ENCODE results near the gene NEBL.

The NEBL gene

DNA sequence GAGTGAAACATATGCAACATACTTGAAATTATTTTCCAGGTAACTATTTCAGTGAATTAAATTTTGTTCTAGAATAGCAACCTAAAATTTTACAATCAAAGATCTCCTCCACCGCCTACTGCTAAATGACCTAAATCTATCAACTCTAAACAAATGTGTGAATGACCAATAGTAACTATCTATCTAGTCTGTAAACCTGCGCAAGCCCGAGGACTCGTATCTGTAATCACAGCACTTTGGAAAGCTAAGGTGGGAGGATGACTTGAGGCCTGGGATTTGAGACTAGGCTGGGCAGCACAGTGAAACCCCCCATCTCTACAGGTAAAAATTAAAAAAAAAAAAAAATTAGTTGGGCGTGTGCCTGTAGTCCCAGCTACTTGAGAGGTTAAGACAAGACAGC is 83.0 kb downstream of the NEBL start:
- Histone ChIP-seq H3K4me1 (ENCODE audit: insufficient read depth, low read length) (no peaks in the 10 kb centered on the region), H3K27ac (ENCODE audit: low read depth, low read length) (no peak overlapping the region), H3K36me3 (ENCODE audit: insufficient read depth, low read length) (no peaks in the 10 kb centered on the region), H3K9ac (ENCODE audit: low read length) (no peak overlapping the region), H3K4me3 (ENCODE audit: low read depth in 1 of 2, low read length in 2 of 2) (no peak overlapping the region), H3K27me3 (ENCODE audit: control insufficient read depth in 1 of 2, insufficient read depth in 2 of 2, low read length in 2 of 2) (no peaks in the 10 kb centered on the region), H3K9me3 (ENCODE audit: low read length) (no peaks in the 10 kb centered on the region)

DNA sequence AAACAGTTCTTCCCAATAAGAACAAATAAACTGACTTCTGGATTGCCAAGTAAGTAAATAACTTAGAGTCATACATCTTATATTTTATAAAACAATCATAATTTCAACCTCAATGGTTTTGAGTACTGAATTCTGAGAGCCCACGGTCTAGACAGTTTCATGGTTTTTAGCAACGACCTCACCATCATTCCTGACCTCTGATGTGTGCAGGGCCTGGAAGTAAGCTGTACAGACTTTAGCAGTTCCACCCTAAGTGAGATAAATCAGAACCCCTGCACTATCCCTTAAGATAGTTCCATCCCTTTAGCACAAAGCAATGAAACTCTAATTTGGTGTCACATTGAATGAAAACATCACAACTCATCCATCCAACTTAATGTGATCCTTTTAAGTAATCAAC is 86.0 kb downstream of the NEBL start:
- H3K27ac ChIP-seq (ENCODE audit: low read depth, low read length), result no peak overlapping the region
- H3K4me3 ChIP-seq (ENCODE audit: low read depth in 1 of 2, low read length in 2 of 2), result no peak overlapping the region
- H3K36me3 ChIP-seq (ENCODE audit: insufficient read depth, low read length), result no peaks in the 10 kb centered on the region
- H3K4me1 ChIP-seq (ENCODE audit: insufficient read depth, low read length), result no peaks in the 10 kb centered on the region
- H3K9me3 ChIP-seq (ENCODE audit: low read length), result no peaks in the 10 kb centered on the region
- no peak overlapping the region for H3K9ac ChIP-seq (ENCODE audit: low read length)
- no peaks in the 10 kb centered on the region for H3K27me3 ChIP-seq (ENCODE audit: control insufficient read depth in 1 of 2, insufficient read depth in 2 of 2, low read length in 2 of 2)

DNA sequence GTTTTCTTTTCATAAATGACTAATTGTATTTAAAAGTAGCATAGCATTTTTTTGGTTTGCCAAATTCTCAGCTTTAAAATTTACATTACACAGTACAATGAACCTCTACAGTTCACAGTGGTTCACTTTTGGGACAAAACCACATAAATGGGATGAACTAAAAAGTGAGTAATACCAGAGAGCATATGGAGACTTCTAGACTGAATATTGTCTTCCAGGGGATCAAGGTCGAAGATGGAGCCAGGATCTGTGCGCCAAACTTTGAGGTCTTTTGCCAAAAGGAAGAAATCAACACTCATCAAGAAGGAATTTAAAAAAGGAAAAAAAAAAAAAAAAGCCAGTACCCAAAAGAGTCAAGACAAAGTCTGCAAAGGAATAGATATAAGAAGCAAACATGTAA is 87.5 kb downstream of the NEBL start:
- H3K27ac ChIP-seq (ENCODE audit: low read depth, low read length), result no peak overlapping the region
- no peak overlapping the region for H3K4me3 ChIP-seq (ENCODE audit: low read depth in 1 of 2, low read length in 2 of 2)
- no peaks in the 10 kb centered on the region for H3K27me3 ChIP-seq (ENCODE audit: control insufficient read depth in 1 of 2, insufficient read depth in 2 of 2, low read length in 2 of 2)
- H3K9ac ChIP-seq (ENCODE audit: low read length), result no peak overlapping the region
- no peaks in the 10 kb centered on the region for H3K36me3 ChIP-seq (ENCODE audit: insufficient read depth, low read length)
- H3K9me3 ChIP-seq (ENCODE audit: low read length), result no peaks in the 10 kb centered on the region
- H3K4me1 ChIP-seq (ENCODE audit: insufficient read depth, low read length), result no peaks in the 10 kb centered on the region

- H3K27me3 ChIP-seq (ENCODE audit: control insufficient read depth in 1 of 2, insufficient read depth in 2 of 2, low read length in 2 of 2), result no peaks in the 10 kb centered on the region
- H3K4me1 ChIP-seq (ENCODE audit: insufficient read depth, low read length), result no peaks in the 10 kb centered on the region
- no peak overlapping the region for H3K4me3 ChIP-seq (ENCODE audit: low read depth in 1 of 2, low read length in 2 of 2)
- no peak overlapping the region for H3K27ac ChIP-seq (ENCODE audit: low read depth, low read length)
- H3K9ac ChIP-seq (ENCODE audit: low read length), result no peak overlapping the region
- H3K36me3 ChIP-seq (ENCODE audit: insufficient read depth, low read length), result no peaks in the 10 kb centered on the region
- no peaks in the 10 kb centered on the region for H3K9me3 ChIP-seq (ENCODE audit: low read length)
These were observed 90.6 kb downstream of the NEBL start for GRCh38 chr10:20806487-20806886.

GRCh38 chr10:20797290-20797689 is 99.8 kb downstream of the NEBL start:
- no peaks in the 10 kb centered on the region for H3K4me1 ChIP-seq (ENCODE audit: insufficient read depth, low read length)
- H3K27me3 ChIP-seq (ENCODE audit: control insufficient read depth in 1 of 2, insufficient read depth in 2 of 2, low read length in 2 of 2), result no peaks in the 10 kb centered on the region
- no peak overlapping the region for H3K9ac ChIP-seq (ENCODE audit: low read length)
- no peaks in the 10 kb centered on the region for H3K36me3 ChIP-seq (ENCODE audit: insufficient read depth, low read length)
- no peak overlapping the region for H3K4me3 ChIP-seq (ENCODE audit: low read depth in 1 of 2, low read length in 2 of 2)
- H3K9me3 ChIP-seq (ENCODE audit: low read length), result no peaks in the 10 kb centered on the region
- H3K27ac ChIP-seq (ENCODE audit: low read depth, low read length), result no peak overlapping the region

- Histone ChIP-seq H3K4me3 (ENCODE audit: low read depth in 1 of 2, low read length in 2 of 2) (no peak overlapping the region), H3K9ac (ENCODE audit: low read length) (no peak overlapping the region), H3K4me1 (ENCODE audit: insufficient read depth, low read length) (no peaks in the 10 kb centered on the region), H3K9me3 (ENCODE audit: low read length) (no peaks in the 10 kb centered on the region), H3K27ac (ENCODE audit: low read depth, low read length) (no peak overlapping the region), H3K27me3 (ENCODE audit: control insufficient read depth in 1 of 2, insufficient read depth in 2 of 2, low read length in 2 of 2) (no peaks in the 10 kb centered on the region), H3K36me3 (ENCODE audit: insufficient read depth, low read length) (no peaks in the 10 kb centered on the region)
These were observed 101.7 kb downstream of the NEBL start for GRCh38 chr10:20795391-20795790.

- Histone ChIP-seq H3K4me1 (ENCODE audit: insufficient read depth, low read length) (no peaks in the 10 kb centered on the region), H3K27ac (ENCODE audit: low read depth, low read length) (no peak overlapping the region), H3K27me3 (ENCODE audit: control insufficient read depth in 1 of 2, insufficient read depth in 2 of 2, low read length in 2 of 2) (no peaks in the 10 kb centered on the region), H3K9ac (ENCODE audit: low read length) (no peak overlapping the region), H3K9me3 (ENCODE audit: low read length) (no peaks in the 10 kb centered on the region), H3K36me3 (ENCODE audit: insufficient read depth, low read length) (no peaks in the 10 kb centered on the region), H3K4me3 (ENCODE audit: low read depth in 1 of 2, low read length in 2 of 2) (no peak overlapping the region)
These were observed 111.9 kb downstream of the NEBL start for GRCh38 chr10:20785174-20785573.

GRCh38 chr10:20778008-20778757 is 118.9 kb downstream of the NEBL start:
- Histone ChIP-seq H3K9me3 (ENCODE audit: low read length) (no peaks in the 10 kb centered on the region), H3K27me3 (ENCODE audit: control insufficient read depth in 1 of 2, insufficient read depth in 2 of 2, low read length in 2 of 2) (no peaks in the 10 kb centered on the region), H3K9ac (ENCODE audit: low read length) (no peak overlapping the region), H3K36me3 (ENCODE audit: insufficient read depth, low read length) (no peaks in the 10 kb centered on the region), H3K4me1 (ENCODE audit: insufficient read depth, low read length) (no peaks in the 10 kb centered on the region), H3K27ac (ENCODE audit: low read depth, low read length) (no peak overlapping the region), H3K4me3 (ENCODE audit: low read depth in 1 of 2, low read length in 2 of 2) (no peak overlapping the region)

DNA sequence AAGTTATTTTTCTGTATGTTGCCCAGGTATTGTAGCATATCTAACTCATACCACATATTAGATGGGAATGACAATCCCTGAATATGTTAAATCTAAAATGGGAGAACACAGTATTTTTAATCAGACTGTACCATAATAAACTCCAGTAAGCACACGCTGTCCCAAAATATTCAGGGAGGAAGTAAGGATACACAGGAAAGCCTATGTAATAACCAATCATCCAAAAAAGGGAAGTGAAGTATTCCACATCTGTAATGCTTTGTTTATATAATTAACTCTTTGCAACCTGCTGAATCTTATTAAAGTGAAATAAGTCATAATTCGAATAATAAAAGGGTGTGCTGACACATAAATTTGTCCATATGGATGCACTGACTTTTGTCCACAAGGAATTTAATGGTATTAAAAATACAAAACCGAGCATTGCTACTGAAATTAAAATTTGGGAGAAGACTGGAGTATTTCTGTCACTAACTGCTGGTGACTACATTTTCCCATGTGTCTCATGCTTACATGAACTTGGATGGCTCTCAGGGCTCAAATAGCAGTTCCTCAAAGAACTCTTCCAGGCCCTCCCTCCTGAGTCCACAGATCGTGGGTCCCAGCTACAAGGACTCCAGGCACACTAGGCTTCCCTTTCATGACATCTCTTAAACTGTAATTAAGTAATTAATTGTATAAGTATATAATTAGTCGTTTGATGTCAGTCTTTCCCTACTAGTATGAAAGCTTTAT is 120.6 kb downstream of the NEBL start:
- no peaks in the 10 kb centered on the region for H3K27me3 ChIP-seq (ENCODE audit: control insufficient read depth in 1 of 2, insufficient read depth in 2 of 2, low read length in 2 of 2)
- no peak overlapping the region for H3K27ac ChIP-seq (ENCODE audit: low read depth, low read length)
- no peaks in the 10 kb centered on the region for H3K4me1 ChIP-seq (ENCODE audit: insufficient read depth, low read length)
- no peaks in the 10 kb centered on the region for H3K36me3 ChIP-seq (ENCODE audit: insufficient read depth, low read length)
- no peak overlapping the region for H3K4me3 ChIP-seq (ENCODE audit: low read depth in 1 of 2, low read length in 2 of 2)
- H3K9me3 ChIP-seq (ENCODE audit: low read length), result no peaks in the 10 kb centered on the region
- H3K9ac ChIP-seq (ENCODE audit: low read length), result no peak overlapping the region

DNA sequence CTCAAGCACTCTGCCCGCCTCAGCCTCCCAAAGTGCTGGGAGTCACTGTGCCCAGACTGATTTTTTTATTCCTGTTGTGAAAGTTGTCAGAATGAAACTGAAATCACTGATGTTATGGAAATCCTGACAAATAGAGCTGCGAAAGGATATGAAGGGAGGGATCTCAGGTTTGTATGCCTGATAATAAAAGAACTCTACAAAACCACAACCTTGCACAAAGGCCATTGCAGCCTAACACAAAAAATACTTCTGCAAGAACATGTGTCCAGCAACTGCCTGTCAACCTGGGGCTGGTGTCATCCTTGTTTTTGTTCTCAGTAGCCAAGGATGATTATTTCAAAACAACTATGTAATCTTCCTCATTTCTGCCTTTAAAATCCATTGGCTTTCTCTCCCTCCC is 126.1 kb downstream of the NEBL start:
- no peaks in the 10 kb centered on the region for H3K9me3 ChIP-seq (ENCODE audit: low read length)
- no peak overlapping the region for H3K27ac ChIP-seq (ENCODE audit: low read depth, low read length)
- H3K4me1 ChIP-seq (ENCODE audit: insufficient read depth, low read length), result no peaks in the 10 kb centered on the region
- H3K27me3 ChIP-seq (ENCODE audit: control insufficient read depth in 1 of 2, insufficient read depth in 2 of 2, low read length in 2 of 2), result no peaks in the 10 kb centered on the region
- H3K9ac ChIP-seq (ENCODE audit: low read length), result no peak overlapping the region
- no peak overlapping the region for H3K4me3 ChIP-seq (ENCODE audit: low read depth in 1 of 2, low read length in 2 of 2)
- no peaks in the 10 kb centered on the region for H3K36me3 ChIP-seq (ENCODE audit: insufficient read depth, low read length)

- H3K4me3 ChIP-seq (ENCODE audit: low read depth in 1 of 2, low read length in 2 of 2), result no peak overlapping the region
- no peaks in the 10 kb centered on the region for H3K9me3 ChIP-seq (ENCODE audit: low read length)
- no peaks in the 10 kb centered on the region for H3K4me1 ChIP-seq (ENCODE audit: insufficient read depth, low read length)
- no peaks in the 10 kb centered on the region for H3K27me3 ChIP-seq (ENCODE audit: control insufficient read depth in 1 of 2, insufficient read depth in 2 of 2, low read length in 2 of 2)
- H3K9ac ChIP-seq (ENCODE audit: low read length), result no peak overlapping the region
- no peak overlapping the region for H3K27ac ChIP-seq (ENCODE audit: low read depth, low read length)
- H3K36me3 ChIP-seq (ENCODE audit: insufficient read depth, low read length), result no peaks in the 10 kb centered on the region
These were observed 127.6 kb downstream of the NEBL start for GRCh38 chr10:20769481-20769880.

GRCh38 chr10:20768843-20769242 is 128.3 kb downstream of the NEBL start:
- Histone ChIP-seq H3K27me3 (ENCODE audit: control insufficient read depth in 1 of 2, insufficient read depth in 2 of 2, low read length in 2 of 2) (no peaks in the 10 kb centered on the region), H3K4me3 (ENCODE audit: low read depth in 1 of 2, low read length in 2 of 2) (no peak overlapping the region), H3K9ac (ENCODE audit: low read length) (no peak overlapping the region), H3K36me3 (ENCODE audit: insufficient read depth, low read length) (no peaks in the 10 kb centered on the region), H3K27ac (ENCODE audit: low read depth, low read length) (no peak overlapping the region), H3K9me3 (ENCODE audit: low read length) (no peaks in the 10 kb centered on the region), H3K4me1 (ENCODE audit: insufficient read depth, low read length) (no peaks in the 10 kb centered on the region)

All from muscle layer of colon (tissue), 2 donors.